Measurements from ENCODE around the gene ZDHHC11B.

ZDHHC11B gene

DNA sequence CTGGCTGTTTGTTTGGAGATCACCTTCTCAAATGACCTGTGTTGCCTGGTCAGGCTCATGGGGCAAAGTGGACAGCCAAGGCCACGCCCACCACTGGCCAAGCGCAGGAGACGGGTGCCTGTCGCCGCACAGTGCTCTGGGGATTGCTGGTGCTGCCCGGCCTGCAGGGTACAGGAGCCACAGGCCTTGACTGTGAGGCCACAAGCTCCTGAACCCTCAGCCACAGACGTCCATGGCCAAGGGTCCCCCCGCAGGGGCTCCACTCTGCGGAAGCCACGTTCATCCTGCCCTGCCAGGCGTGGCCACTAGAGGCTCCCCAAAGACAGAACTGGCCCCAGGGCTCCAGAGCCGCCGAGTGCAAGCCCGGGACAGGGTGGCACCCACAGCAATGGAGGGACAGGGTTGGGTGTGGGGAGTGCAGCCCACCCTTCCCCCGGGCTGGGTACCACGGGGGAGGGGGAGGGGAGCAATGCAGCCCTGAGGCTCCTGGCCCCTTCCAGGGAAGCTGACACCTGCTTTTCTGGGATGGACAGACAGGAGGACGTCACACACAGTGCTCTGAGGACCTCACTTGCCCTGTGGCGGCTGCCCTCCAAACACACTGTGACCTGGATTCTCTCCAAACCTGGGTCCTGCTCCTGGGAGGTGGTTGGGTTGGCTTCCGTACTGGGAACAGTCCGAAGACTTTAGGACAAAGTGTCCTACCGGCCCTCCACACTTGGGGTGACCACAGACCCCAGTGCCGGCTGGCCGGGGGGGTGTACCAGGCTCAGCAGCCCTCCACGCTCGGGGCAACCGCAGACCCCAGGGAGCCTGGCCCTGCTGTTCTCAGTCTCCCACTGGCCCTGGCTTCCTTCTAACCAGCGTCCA, 112.8 kb downstream of the ZDHHC11B start:
- peak; percentile 55 for DNase-seq

- DNase-seq: no peak
Measured at GRCh38 chr5:670396-671270, 113.9 kb downstream of the ZDHHC11B start.

GRCh38 chr5:669842-670395, 114.6 kb downstream of the ZDHHC11B start:
- DNase-seq: no peak

GRCh38 chr5:669111-669841, 115.3 kb downstream of the ZDHHC11B start:
- DNase-seq: no peak

DNA sequence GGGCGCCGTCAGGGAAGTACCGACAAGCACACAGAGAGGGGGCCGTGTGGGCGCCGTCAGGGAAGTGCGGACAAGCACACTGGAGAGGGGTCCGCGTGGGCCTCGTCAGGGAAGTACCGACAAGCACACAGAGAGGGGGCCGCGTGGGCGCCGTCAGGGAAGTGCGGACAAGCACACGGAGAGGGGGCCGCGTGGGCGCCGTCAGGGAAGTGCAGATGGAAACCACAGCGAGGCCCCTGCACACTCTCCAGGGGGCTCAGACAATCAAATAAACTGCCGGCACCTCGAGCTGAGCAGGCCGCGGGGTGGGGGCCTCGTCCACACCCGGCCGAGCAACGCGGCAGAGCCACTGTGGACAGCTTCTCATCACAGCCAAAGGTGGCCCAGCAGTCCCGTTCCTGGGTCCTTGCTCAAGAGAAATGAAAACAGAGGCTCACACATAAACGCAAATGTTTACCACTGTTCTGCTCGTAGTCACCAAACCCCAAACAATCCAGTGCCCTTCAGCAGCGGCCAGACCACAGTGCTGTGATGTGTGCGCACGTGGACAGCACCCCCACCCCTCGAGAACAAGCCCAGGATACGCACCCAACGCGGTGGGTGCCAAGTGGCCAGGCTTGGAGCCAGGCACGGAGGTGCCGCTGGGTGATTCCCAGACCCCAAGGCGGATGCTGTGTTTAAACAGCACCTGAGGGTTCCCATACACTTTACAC, 116.1 kb downstream of the ZDHHC11B start:
- DNase-seq: no peak

DNA sequence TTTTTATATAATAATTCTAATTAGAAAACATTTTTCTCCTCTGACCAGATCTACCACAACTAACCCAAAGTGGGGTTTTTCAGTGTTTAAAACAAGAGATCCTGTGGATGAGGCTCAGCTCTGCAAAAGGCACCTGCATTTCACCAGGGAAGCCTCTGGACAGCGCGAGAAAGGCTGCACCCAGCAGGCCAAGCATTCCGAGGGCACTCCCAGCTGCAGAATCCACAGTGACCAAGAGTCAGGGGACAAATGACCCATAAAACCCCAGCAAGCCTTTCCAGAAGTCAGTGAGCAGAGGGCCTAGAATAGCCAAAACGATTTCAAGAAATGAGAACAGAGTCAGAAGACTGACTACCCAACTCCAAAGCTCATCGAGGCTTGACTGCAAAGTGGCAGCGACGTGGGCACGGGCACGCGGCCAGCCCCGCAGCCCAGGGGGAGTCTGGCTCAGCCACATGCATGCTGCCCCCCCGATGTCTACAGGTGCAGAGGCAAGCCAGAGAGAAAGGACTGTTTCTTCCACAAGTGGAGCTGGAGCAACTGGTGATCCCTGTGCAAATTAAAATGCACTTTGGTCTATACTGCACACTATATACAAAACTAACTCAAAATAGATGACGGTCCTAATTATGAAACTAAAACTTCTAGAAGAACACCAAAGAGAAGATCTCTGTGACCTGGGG, 117.6 kb downstream of the ZDHHC11B start:
- no peak for DNase-seq

- DNase-seq: no peak
Measured at GRCh38 chr5:665956-666711, 118.4 kb downstream of the ZDHHC11B start.

GRCh38 chr5:665541-665955, 119.0 kb downstream of the ZDHHC11B start:
- no peak for DNase-seq

DNA sequence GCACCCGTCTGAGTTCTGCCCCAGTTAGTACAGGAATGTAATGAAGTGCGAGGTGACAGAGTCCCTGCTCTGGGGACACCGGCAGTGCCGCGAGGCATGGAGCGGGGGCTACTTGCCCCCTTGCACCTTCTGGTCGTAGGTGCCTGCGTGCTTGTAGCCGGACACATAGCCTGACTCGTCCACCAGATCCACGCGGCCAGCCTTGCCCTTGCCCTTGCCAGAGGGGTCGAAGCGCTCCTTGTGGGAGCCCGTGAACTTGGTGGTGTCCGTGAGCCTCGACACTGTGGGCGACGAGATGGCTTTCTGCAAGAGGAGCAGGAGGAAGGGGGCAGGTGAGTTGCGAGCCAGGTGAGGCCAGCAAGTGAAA, 119.6 kb downstream of the ZDHHC11B start:
- no peak for DNase-seq

GRCh38 chr5:664343-664993, 120.1 kb downstream of the ZDHHC11B start:
- no peak for DNase-seq

DNA sequence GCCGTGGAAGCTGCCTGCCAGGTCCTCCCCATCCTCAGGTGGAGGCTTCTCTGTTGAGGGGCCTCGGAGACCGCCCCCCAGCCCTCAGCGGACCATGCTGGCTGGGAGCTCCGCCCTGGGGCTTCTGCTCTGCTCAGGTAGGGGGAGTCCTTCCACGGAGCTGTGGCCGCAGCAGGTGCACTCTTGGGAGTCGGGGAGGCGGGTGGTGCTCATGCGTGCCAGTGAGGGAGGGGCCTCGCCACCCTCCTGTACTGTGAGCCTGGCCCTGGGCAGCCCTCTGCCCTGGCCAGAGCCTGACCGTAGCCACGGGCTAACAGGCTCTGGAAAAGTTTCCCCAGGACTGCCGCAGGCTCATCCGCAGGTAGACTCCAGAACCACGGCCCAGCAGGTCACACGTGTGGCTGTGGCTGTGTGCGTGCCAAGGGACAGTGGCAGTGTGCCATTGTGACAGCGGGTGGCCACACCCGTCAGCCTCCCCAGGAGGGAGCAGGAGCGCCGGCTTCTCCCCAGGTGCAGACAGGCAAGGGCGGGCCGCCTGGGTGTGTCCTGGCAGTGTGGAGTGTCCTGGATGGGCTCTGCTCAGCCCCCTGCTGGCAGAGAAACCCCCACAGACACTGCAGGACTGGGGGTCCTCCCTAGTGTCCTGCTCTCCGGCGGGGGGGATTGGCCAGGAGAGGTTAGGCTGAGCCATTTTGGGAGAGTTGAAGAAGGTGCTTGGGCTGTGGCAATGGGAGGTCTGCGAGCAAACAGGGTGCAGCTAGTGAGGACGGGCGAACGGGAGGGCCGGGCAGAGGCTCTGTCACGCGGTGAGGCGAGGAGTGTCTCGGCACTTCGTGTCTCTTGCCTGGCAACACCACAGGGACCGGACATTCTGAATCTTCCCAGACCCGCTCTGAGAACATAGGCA, 120.8 kb downstream of the ZDHHC11B start:
- DNase-seq: no peak

- no peak for DNase-seq
Measured at GRCh38 chr5:662751-663435, 121.6 kb downstream of the ZDHHC11B start.

DNA sequence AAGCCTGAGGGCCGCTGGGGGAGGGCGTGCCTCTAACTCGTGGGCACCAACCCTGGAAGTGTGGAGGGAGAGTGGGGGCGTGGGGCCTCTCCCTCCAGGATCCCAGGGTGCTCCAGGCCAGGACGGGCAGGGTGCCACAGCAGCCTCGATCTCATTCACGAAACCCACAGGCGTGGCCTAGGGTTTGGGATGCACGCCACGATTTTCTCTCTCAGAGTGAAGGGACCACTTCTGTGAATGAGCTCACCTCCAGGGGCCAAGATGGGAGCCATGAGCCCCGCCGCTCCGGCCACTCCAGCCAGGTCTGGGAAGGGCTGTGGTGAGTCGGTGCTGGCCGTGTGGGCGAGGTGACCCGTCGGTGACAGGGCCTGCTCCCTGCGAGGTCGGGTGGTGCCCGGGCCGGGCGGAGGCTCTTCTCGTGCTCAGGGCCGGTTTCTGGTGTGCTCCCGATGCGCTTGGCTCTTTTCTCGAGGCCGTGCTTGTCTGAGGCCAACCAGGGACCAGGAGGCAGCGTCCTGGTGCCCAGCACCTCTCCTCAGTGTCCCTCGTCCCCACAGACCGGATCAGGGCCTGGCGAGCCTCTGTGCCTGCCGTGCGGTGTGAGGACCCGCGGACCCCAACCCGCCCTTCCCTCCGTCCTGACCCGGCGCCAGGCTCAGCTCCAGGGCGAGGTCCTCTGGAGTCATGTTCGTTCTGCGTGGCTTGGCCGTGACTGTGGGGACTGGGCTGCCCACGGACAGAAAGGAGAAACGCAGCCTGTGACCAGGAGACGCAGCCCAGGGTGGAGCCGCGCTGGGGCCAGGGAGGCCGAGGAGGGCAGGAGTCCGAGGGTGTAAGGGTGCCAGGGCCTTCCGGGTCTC, 122.4 kb downstream of the ZDHHC11B start:
- no peak for DNase-seq

DNA sequence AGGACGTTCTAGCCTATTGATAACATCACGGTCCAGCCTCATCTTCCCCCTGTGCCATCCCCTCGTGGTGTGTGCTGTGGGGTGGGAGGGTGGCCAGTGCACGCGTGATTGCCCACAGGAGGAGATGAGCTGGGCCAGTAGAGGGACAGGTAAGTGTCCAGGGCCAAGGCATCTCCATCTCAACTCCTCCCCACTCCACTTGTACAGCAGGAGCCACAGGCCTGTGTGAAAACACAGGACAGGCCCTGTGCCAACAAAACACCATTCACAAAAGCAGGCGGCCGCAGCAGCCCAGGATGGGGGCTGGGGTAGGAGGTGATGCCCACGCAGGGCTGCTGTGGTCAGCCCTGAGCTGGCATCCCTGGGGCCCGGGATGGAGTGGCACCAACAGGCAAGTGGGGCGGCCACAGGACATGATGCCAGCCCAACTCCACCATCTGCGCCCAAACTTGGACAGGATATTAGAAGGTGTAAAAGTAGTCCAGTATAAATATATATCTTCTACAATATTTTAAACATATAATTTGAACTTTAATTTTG, 124.0 kb downstream of the ZDHHC11B start:
- no peak for DNase-seq
